NCI-H345 (cell line): ENCODE measurements around the gene GPT2.
A peak's percentile ranks its signal among the peaks of the same experiment; 100 is the strongest.
"Not testable (repeated sequence)": the region's sequence is repeated elsewhere in the genome, so short reads cannot be mapped to it uniquely, and the experiment has no call there.

Experiments used
- DNase-seq: peaks from one replicate; lab custom pipeline; 2025; lab: John Stamatoyannopoulos, UW

Gene GPT2

GRCh38 chr16:46866286-46866685 is 17.9 kb upstream of the GPT2 start:
- DNase-seq, result no peak

DNA sequence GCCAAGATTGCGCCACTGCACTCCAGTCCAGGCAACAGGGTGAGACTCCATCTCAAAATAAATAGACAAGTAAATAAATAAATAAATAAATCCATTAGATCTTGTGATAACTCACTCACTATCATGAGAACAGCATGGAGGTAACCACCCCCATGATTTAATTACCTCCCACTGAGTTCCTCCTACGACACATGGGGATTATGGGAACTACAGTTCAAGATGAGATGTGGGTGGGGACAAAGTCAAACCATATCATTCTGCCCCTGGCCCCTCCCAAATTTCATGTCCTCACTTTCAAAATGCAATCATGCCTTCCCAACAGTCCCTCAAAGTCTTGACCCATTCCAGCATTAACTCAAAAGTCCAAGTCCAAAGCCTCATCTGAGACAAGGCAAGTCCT is 16.7 kb upstream of the GPT2 start:
- DNase-seq, result not testable (repeated sequence)

DNA sequence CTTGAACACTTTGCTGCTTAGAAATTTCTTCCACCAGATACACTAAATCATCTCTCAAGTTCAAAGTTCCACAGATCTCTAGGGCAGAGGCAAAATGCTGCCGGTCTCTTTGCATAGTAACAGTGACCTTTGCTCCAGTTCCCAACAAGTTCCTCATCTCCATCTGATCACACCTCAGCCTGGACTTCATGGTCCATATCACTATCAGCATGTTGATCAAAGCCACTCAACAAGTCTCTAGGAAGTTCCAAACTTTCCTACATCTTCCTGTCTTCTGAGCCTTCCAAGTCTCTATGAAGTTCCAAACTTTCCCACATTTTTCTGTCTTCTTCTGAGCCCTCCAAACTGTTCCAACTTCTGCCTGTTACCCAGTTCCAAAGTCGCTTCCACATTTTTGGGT is 15.3 kb upstream of the GPT2 start:
- DNase-seq, result not testable (repeated sequence)

- DNase-seq, result no peak
These were observed 12.6 kb upstream of the GPT2 start for GRCh38 chr16:46871597-46871996.

- no peak for DNase-seq
These were observed 11.0 kb upstream of the GPT2 start for GRCh38 chr16:46873201-46873600.

- no peak for DNase-seq
These were observed 8.9 kb upstream of the GPT2 start for GRCh38 chr16:46875243-46875642.

DNA sequence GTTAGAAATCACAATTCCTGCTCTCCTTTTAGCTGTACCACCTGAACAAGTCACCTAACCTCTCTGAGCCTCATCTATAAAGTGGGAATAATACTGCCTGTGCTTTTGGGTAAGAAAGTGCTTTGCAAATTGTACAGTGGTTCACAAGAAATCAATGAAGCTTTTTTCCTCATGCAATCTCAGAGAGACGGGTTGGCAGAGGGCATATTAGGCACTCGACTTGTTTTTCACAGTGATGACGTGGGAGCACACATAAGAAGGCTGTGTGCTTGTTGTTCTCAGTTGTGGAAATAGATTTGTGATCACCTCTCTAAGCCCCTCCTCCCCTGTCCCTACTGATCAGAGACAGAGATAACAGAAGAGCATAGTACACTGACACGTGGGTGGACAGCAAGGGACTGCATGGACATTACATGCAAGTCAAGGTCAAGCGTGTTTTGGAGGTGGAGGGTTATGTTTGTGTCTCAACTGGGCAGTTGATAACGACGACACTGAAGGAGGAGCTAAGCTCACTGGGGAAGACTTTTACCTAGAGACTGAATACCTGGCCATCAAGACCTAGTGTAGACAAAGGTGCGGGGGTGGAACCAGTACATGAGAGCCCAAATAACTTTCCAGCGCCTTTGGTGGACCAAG is 1.7 kb upstream of the GPT2 start:
- no peak for DNase-seq

GRCh38 chr16:46882940-46883307 is 1.2 kb upstream of the GPT2 start:
- no peak for DNase-seq

DNA sequence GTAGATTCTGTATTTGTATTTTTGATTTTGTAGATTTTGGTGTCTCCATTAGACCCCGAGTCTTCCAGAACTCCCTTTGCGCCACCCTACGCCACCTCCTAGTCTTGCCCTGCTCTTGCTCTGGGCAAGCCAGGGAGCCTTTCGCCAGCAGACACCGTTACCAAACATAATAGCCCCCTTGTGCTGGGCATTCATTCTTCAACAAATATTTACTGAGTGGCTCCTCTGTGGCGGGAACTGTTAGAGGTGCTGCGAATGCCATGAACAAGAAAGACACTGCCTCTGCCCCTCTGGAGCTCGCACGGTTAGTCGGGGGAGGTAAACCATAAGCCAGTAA is 841 bp upstream of the GPT2 start:
- DNase-seq, result peak; percentile 28

DNA sequence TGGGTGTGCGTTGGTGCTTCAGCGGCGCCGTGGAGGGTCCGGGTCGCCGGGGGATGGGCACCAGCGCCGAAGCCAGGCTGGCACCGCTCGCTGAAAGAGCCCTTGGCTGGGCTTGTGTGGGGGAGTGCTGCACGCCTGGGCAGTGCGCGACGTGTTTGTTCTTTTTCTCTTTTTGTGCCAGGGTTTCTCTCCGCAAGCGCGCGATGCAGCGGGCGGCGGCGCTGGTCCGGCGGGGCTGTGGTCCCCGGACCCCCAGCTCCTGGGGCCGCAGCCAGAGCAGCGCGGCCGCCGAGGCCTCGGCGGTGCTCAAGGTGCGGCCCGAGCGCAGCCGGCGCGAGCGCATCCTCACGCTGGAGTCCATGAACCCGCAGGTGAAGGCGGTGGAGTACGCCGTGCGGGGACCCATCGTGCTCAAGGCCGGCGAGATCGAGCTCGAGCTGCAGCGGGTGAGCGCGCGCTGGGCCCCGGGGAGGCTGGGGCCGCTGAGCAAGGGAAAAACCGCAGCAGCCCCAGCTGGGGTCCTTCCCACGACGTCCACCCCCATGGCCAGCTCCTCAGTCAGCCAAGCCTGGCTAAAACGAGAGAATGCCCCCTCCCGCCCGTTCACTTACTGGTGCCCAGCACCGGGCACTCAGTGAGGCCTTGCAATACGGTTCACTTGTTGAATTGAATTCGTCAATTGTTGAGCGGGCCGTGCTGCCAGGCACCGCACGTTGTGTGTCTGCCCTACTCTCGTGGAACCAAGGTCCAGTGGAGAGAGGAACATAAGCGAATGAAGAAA is 541 bp downstream of the GPT2 start:
- DNase-seq, result no peak

- DNase-seq, result no peak
These were observed 2.0 kb downstream of the GPT2 start for GRCh38 chr16:46885960-46886763.

- DNase-seq, result no peak
These were observed 2.8 kb downstream of the GPT2 start for GRCh38 chr16:46886764-46887523.

GRCh38 chr16:46887524-46887854 is 3.3 kb downstream of the GPT2 start:
- no peak for DNase-seq

DNA sequence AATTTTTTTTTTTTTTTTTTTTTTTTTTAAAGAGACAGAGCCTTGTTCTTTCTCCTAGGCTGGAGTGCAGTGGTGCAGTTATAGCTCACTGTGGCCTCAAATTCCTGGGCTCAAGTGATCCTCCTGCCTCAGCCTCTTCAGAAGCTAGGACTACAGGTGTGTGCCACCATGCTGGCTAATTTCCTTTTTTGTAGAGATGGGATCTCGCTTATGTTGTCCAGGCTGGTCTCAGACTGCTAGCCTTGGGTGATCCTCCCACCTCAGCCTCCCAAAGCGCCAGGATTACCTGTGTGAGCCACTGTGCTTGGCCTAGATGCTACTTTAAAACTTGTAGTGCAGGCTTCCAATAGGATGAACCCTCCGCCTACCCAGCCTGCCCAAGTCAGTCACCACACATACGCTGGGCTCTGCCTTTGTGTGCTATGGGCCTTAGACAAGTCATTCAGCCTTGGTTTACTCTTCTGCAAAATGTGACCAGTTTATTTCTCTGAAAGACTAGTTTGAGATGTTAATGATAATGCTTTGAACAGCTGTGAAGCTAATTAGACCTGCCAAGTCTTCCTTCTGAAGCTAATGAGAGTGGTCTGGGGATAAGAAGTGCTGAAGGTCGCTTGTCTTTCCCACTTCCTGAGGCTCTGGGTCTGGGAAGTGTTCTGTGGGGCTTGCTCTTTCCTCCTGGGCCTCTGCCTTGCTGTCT is 5.2 kb downstream of the GPT2 start:
- no peak for DNase-seq

DNA sequence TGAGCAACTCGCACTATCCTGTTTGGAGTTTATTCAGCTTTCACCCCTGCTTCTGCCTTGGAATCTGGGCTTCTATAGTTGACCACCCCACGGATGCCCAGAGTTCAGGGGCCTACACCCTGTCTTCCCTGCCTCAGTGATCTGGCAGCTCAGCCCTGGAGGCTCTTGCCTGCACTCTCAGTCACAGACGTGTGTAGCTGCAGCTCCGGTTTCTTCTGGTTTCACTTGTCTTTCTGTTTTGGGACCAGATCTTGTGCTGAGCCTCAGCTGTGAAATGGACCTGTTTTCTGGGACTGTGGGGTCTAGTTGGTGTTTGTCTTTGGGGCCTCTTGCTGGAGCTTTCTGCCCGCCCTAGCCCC is 5.8 kb downstream of the GPT2 start:
- no peak for DNase-seq

DNA sequence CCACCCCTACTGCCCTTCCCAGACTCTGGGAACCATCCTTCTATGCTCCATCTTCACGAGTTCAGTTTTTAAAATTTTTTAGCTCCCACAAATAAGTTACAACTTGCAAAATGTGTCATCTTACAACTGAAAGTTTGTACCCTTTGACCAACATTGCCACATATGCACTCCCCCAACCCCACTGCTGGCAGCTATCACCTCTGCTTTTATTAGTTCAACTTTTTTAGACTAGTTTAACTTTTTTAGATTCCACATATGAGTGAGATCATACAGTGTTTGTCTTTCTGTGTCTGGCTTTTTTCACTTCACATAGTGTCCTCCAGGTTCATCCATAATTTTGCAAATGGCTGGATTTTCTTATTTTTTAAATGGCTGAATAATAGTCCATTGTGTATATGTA is 7.7 kb downstream of the GPT2 start:
- no peak for DNase-seq

DNA sequence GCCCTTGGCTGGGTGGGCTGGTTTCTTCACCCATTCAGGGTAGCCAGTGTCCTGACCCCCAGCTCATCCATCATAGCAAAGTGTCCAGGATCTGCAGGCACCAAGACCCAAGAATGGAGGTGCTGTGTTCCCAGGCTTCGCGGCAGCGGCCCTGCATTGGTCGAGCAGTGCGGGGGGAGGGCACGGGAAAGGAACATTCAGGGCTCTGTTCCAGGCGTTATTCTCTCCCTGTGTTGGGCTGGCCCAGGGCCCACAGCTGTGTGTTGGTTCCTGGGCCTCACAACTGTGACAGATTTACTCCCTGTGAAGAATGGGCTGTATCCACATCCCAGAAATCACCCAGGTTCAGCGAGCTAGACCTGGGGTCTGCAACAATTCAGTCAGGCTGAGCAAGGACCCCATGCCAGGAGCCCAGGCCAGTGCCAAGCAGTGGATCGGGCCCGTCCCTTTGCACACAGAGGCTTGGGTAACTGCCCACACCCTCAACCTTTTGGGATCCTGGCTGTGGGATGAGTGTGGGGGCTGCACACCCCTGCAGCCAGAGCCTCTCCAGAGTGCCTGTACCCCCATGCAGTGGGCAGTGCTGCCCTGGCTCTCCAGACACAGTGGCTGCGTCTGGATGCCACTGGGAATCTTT is 10.0 kb downstream of the GPT2 start:
- no peak for DNase-seq

- DNase-seq, result no peak
These were observed 11.5 kb downstream of the GPT2 start for GRCh38 chr16:46895399-46896313.

DNA sequence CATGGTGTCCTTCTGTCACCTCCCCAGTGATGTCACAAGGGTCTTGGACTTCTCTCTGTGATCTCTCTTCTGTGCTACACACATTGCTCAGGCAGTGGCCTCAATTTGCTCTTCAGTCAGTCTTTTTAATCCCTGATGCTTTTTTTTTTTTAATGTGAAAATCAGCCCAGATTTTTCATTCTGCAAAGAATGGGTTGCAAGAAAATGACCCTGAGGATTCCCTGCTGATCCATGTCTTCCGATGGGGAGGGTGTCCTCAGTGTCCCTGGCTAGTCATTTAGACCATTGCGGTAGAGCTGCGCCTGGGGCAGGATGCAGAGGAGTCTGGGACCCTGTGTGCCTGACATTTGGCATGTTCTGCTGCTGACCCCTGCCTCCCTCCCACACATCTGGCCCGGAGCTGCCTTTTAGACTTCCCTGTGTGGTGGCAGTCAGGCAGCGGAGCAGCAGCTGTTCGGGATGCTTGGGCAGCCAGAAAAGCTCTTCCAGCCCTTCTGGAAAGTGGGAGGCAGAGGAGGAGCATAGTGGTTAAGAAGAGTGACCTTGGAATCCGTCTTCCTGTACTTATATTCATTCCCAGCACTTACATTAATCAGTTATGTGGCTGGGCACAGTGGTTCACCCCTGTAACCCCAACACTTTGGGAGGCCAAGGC is 12.3 kb downstream of the GPT2 start:
- no peak for DNase-seq

GRCh38 chr16:46897471-46897870 is 13.3 kb downstream of the GPT2 start:
- no peak for DNase-seq
